Measurements from ENCODE around the gene LRIF1.
"Not testable (repeated sequence)": the region's sequence is repeated elsewhere in the genome, so short reads cannot be mapped to it uniquely, and the experiment has no call there.

Gene LRIF1, protein sequence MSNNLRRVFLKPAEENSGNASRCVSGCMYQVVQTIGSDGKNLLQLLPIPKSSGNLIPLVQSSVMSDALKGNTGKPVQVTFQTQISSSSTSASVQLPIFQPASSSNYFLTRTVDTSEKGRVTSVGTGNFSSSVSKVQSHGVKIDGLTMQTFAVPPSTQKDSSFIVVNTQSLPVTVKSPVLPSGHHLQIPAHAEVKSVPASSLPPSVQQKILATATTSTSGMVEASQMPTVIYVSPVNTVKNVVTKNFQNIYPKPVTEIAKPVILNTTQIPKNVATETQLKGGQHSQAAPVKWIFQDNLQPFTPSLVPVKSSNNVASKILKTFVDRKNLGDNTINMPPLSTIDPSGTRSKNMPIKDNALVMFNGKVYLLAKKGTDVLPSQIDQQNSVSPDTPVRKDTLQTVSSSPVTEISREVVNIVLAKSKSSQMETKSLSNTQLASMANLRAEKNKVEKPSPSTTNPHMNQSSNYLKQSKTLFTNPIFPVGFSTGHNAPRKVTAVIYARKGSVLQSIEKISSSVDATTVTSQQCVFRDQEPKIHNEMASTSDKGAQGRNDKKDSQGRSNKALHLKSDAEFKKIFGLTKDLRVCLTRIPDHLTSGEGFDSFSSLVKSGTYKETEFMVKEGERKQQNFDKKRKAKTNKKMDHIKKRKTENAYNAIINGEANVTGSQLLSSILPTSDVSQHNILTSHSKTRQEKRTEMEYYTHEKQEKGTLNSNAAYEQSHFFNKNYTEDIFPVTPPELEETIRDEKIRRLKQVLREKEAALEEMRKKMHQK

GRCh38 chr1:110963691-110964454 lies at the start of gene LRIF1:
LRIF1 (minus strand) TSS chr1:110963922; CDS start chr1:110963688, 234 bp downstream.
- DNase-seq (ENCODE audit: low read depth, low spot score): peak; percentile 100

GRCh38 chr1:111008031-111008430 lies 44.3 kb upstream of the LRIF1 start:
- no peak for DNase-seq (ENCODE audit: low read depth, low spot score)

DNA sequence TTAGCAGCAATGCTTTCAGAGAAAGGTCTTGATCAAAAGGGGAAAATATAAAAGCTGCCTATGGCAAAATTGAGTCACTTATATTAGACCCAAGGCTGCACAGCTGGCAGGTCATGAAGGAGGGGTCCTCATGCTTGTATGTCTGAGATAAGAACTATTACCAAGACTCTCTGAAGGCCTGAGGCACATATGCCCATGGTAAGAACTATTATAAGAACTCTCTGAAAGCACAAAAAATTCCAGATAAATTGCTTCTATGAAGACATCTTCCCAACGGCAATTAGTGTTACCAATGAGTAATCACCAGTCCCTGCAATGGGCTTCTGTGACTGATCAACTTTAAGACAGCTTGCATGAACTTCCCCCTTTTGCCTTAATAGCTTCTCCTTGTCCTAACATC lies 42.8 kb upstream of the LRIF1 start:
- DNase-seq (ENCODE audit: low read depth, low spot score): no peak

DNA sequence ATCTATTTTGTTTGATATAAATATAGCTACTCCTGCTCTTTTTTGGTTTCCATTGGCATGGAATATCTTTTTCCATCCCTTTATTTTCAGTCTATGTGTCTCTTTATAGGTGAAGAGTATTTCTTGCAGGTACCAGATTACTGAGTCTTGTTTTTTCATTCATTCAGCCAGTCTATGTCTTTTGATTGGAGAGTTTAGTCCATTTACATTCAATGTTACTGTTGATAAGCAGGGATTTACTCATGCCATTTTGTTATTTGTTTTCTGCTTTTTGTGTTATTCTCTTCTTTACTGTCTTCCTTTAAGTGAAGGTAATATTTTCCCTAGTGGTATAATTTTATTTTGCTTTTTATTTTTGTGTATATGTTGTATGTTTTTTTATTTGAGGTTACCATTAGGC lies 35.9 kb upstream of the LRIF1 start:
- not testable (repeated sequence) for DNase-seq (ENCODE audit: low read depth, low spot score)

- DNase-seq (ENCODE audit: low read depth, low spot score): not testable (repeated sequence)
Measured at GRCh38 chr1:110992329-110992728, 28.6 kb upstream of the LRIF1 start.

DNA sequence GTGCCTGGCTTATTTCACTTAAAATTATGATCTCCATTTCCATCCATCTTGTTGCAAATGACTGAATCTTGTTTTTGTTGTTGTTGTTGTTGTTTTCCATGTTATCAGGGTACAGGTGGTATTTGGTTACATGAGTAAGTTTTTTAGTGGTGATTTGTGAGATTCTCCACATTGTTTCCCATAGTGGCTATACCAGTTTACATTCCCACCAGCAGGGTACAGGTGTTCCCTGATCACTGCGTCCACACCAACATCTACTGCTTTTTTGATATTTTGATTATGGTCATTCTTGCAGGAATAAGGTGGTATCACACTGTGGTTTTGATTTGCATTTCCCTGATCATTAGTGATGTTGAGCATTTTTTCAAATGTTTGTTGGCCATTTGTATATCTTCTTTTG lies 27.6 kb upstream of the LRIF1 start:
- not testable (repeated sequence) for DNase-seq (ENCODE audit: low read depth, low spot score)

- no peak for DNase-seq (ENCODE audit: low read depth, low spot score)
Measured at GRCh38 chr1:110990541-110990940, 26.8 kb upstream of the LRIF1 start.

GRCh38 chr1:110986407-110986891 lies 22.7 kb upstream of the LRIF1 start:
- DNase-seq (ENCODE audit: low read depth, low spot score): no peak

DNA sequence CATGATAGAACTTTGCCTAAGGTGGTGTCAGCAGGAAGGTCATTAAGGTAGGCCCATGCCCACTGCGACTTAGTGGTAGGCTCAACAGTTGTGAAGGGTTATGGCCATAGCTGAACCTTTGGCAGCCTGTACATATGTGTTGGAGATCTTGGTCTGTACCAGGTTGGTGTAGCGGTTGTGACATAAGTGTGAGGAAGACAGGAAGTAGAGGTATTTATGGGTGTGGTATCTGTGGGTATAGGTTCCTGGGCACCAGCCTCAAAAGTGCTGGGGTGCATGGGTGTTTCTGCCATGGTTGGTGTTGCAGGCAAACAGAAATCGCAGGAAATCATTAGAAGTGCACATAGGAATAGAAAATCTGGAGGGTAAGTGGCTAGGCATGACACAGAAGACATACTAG lies 18.6 kb upstream of the LRIF1 start:
- DNase-seq (ENCODE audit: low read depth, low spot score): no peak

- DNase-seq (ENCODE audit: low read depth, low spot score): no peak
Measured at GRCh38 chr1:110979154-110979553, 15.4 kb upstream of the LRIF1 start.

- DNase-seq (ENCODE audit: low read depth, low spot score): no peak
Measured at GRCh38 chr1:110976089-110976488, 12.4 kb upstream of the LRIF1 start.

DNA sequence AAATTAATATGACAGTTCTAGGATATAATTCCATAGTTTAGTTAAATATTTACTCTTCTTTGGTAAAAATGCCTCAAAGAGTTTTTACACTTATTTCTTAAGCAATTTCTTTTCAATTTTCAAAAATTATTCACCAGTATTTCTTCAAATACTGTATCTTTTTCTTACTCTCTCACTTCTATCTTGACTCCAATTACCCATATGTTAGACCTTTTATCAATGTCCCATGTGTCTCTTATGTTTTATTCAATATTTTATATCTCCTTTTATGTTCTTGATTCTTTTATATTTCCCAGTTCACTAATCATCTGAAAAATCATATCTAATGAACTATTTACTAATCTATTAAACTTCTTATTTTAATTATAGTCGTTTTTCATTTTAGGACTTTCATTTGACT lies 11.5 kb upstream of the LRIF1 start:
- DNase-seq (ENCODE audit: low read depth, low spot score): no peak

GRCh38 chr1:110967256-110967655 lies 3.5 kb upstream of the LRIF1 start:
- DNase-seq (ENCODE audit: low read depth, low spot score): no peak

- no peak for DNase-seq (ENCODE audit: low read depth, low spot score)
Measured at GRCh38 chr1:110964455-110964903, 757 bp upstream of the LRIF1 start.

DNA sequence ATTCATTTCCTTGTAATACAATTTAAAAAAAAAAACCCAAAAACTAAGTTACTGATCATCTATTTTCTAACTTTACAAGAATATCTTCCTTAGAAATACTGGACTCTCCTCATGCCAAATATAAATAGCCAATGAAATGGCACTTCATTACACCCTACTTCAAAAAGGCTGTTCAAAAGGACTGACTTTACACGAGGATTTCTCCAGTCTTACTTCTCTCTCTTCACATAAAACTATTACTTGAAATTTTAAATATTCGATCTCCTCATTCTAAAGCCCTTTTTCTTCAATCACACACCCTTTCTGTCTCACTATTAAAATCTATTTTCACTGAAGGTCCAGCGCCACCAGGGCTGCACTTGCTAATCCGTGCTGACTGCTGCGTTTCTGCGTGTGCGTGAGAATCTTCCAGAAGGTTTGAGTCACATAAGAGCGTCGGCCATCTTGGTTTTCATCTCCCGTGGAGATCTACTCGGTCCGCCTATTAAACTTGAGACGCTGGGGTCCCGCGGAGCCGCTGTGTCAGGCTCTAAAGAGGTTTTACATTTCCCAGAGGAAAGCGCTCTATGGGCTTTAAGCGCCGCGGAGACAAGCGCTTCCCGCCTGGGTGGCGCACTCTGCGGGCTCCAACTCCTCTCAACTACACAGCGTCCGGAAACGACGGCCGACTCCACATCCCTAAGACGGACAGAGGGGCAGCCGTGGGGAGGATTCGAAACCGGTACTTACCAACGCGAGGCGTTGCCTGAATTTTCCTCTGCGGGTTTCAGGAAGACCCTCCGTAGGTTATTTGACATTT lies 631 bp downstream of the LRIF1 start:
- DNase-seq (ENCODE audit: low read depth, low spot score): peak; percentile 4

- DNase-seq (ENCODE audit: low read depth, low spot score): no peak
Measured at GRCh38 chr1:110961902-110962301, 1.8 kb downstream of the LRIF1 start.

DNA sequence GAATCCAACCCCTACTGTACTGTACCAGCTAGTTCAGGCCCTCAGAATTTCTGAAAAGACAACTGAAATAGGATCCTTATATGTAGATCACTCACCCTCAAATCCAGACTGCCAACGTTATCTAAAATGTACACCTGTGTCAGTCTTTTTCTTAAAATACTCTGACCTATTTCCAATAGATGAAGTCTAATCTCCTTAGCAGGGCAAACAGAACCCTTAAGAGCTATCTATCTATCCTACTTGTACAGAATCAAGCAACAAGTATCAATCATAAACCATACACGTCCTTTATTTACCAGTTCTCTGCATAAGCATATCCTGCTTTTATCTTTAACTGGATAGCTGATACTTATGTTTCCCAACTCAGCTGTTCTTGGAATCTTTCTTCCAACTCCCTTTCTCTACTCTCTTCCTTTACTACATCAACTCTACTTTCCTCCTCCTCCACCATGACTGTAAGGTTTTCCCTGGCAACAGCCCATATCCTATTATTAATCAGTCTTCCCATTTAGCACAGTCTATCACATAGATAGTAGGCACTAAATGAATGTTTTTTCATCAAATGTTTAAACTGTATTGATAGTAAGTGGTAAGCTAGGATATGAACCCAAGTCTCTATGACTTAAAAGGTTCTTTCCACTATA lies 2.8 kb downstream of the LRIF1 start:
- DNase-seq (ENCODE audit: low read depth, low spot score): no peak

- DNase-seq (ENCODE audit: low read depth, low spot score): no peak
Measured at GRCh38 chr1:110957798-110958197, 5.9 kb downstream of the LRIF1 start.

- DNase-seq (ENCODE audit: low read depth, low spot score): no peak
Measured at GRCh38 chr1:110956586-110956985, 7.1 kb downstream of the LRIF1 start.

DNA sequence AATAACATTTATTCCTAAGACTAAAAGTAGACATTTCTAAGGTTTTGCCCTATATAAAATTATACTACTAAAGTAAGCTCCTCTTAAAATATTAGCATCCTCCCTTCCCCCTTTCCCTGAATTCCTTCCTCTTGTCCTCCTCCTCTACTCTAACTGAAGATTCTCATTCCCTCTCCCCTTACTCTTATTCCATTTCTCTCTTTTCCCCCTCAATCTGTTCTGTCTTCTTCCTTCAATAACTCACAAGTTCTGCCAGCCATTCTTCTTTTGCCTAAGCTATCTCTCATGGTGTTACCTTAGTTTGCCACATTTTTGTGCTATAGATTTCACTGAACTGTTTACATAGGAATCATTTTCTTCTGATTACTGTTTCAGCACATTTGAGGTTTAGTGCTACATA lies 10.7 kb downstream of the LRIF1 start:
- no peak for DNase-seq (ENCODE audit: low read depth, low spot score)

DNA sequence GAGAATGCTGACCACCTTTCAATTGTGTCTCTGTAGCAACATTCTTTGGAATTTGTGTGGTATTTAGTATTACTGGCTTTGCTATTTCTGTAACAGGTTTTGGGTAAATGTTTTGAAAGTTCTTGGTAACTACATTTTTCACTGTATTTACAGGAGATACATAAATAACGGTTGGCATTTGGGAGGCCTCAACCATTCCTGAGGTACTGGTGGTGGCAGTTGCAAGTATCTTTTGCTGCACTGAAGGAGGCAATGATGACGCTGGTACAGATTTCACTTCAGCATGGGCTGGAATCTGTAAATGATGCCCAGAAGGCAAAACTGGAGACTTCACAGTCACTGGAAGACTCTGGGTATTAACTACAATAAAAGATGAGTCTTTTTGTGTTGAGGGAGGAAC lies 11.7 kb downstream of the LRIF1 start:
- no peak for DNase-seq (ENCODE audit: low read depth, low spot score)

Data from activated naive CD8-positive, alpha-beta T cell treated with anti-CD3 and anti-CD28 coated beads, Interleukin-2, amount 50 U/mL, for 16 hours (primary cell).